Neural progenitor cell (in vitro differentiated cells): ENCODE results near the gene CSRP1. TPM values are rescaled to one million over a fixed set of nuclear protein-coding genes. Genes with fewer than 3 reads are reported as not detected.

Source experiments
- DNase-seq: peaks from one replicate; pipeline ENCODE4 v3.0.0-alpha.2; 2016; ENCODE audit warnings: low spot score
- H2AFZ ChIP-seq: fragments of 200-600 bp; sonication (generic); replicated peaks from 2 replicates; pipeline ENCODE4 v1.6.1; 2016; ENCODE audit warnings: antibody characterized with exemption
- H3F3A ChIP-seq: fragments of 200-600 bp; sonication (generic); 2 replicates; pipeline ENCODE4 v1.6.1; 2016; ENCODE audit warnings: antibody characterized with exemption, low read depth
- H3K27ac ChIP-seq: fragments of 200-600 bp; sonication (generic); 2 replicates; pipeline ENCODE4 v1.5.1; 2016; ENCODE audit warnings: mild to moderate bottlenecking
- H3K27me3 ChIP-seq: fragments of 200-600 bp; sonication (generic); 2 replicates; pipeline ENCODE4 v1.6.1; 2016; ENCODE audit warnings: mild to moderate bottlenecking, moderate library complexity
- H3K36me3 ChIP-seq: fragments of 200-600 bp; sonication (generic); 2 replicates; pipeline ENCODE4 v1.5.1; 2016
- H3K4me1 ChIP-seq: fragments of 200-600 bp; sonication (generic); 2 replicates; pipeline ENCODE4 v1.6.1; 2016; ENCODE audit warnings: mixed run types
- H3K4me2 ChIP-seq: fragments of 200-600 bp; sonication (generic); 2 replicates; pipeline ENCODE4 v1.6.1; 2016
- H3K4me3 ChIP-seq: fragments of 200-600 bp; sonication (generic); 2 replicates; pipeline ENCODE4 v1.5.1; 2016
- H3K79me2 ChIP-seq: fragments of 200-600 bp; sonication (generic); 2 replicates; pipeline ENCODE4 v1.6.1; 2016; ENCODE audit warnings: low read depth
- H3K9ac ChIP-seq: fragments of 200-600 bp; sonication (generic); 2 replicates; pipeline ENCODE4 v1.6.1; 2016
- H3K9me3 ChIP-seq: fragments of 200-600 bp; sonication (generic); 2 replicates; pipeline ENCODE4 v1.5.1; 2016; ENCODE audit warnings: low read depth
- H4K20me1 ChIP-seq: fragments of 200-600 bp; sonication (generic); 2 replicates; pipeline ENCODE4 v1.6.1; 2016; ENCODE audit warnings: low read depth
- H3K27ac Mint-ChIP-seq: 3 replicates; pipeline ENCODE4 v1.8.0; 2021; ENCODE audit warnings: mixed read lengths
- H3K27me3 Mint-ChIP-seq: 2 replicates; pipeline ENCODE4 v1.8.0; 2022; ENCODE audit warnings: low read depth, mild to moderate bottlenecking, inconsistent platforms, moderate library complexity, mixed read lengths; ENCODE audit not compliant: insufficient read depth
- H3K36me3 Mint-ChIP-seq: 3 replicates; pipeline ENCODE4 v1.8.0; 2021; ENCODE audit warnings: mixed read lengths
- H3K4me1 Mint-ChIP-seq: 3 replicates; pipeline ENCODE4 v1.8.0; 2021; ENCODE audit warnings: mixed read lengths
- H3K4me3 Mint-ChIP-seq: 3 replicates; pipeline ENCODE4 v1.8.0; 2021; ENCODE audit warnings: mild to moderate bottlenecking, moderate library complexity, mixed read lengths
- H3K9me3 Mint-ChIP-seq: 3 replicates; pipeline ENCODE4 v1.8.0; 2020; ENCODE audit warnings: mixed read lengths
- CTCF ChIP-seq: fragments of 200-600 bp; sonication (generic); IDR thresholded peaks from 2 replicates; pipeline ENCODE4 v1.5.1; 2017; ENCODE audit warnings: antibody characterized with exemption, mild to moderate bottlenecking
- EZH2 ChIP-seq: fragments of 200-600 bp; sonication (generic); IDR thresholded peaks from 2 replicates; pipeline ENCODE4 v1.6.1; 2017; ENCODE audit warnings: antibody characterized with exemption, mild to moderate bottlenecking, moderate library complexity
- EZH2phosphoT487 ChIP-seq: fragments of 200-600 bp; sonication (generic); IDR thresholded peaks from 2 replicates; pipeline ENCODE4 v1.6.1; 2017; ENCODE audit warnings: antibody characterized with exemption
- total RNA-seq: library from RNA; depleted of rRNA; stranded (reverse); fragments of >200 nt; gene quantifications from 2 replicates; pipeline ENCODE4 v1.2.3, GENCODE V29; 2015; ENCODE audit warnings: low replicate concordance

Gene CSRP1
- total RNA-seq, 1 donor from 2014 or later, result 2.5 TPM

GRCh38 chr1:201554190-201554600 lies 47.3 kb upstream of the CSRP1 start:
- TF ChIP-seq CTCF (no peak), EZH2phosphoT487 (no peak), EZH2 (no peak)
- Histone ChIP-seq H3K79me2 (no peaks in the 10 kb centered on the region), H3K4me2 (no peak overlapping the region)

GRCh38 chr1:201553496-201554189 lies 46.7 kb upstream of the CSRP1 start:
- Histone ChIP-seq H3K27ac (no peak overlapping the region), H3K4me3 (no peak overlapping the region), H3K79me2 (no peaks in the 10 kb centered on the region), H3K9ac (no peak overlapping the region), H3K4me2 (no peak overlapping the region), H3K36me3 (no peaks in the 10 kb centered on the region), H3K4me1 (peaks cover 24% of the 10 kb centered on the region), H3K27me3 (no peaks in the 10 kb centered on the region), H3F3A (peaks cover 3% of the 10 kb centered on the region), H2AFZ (no peak overlapping the region), H3K9me3 (no peaks in the 10 kb centered on the region), H4K20me1 (no peaks in the 10 kb centered on the region)
- Mint-ChIP-seq H3K36me3 (no peaks in the 10 kb centered on the region), H3K27me3 (peaks cover 8% of the 10 kb centered on the region), H3K4me1 (peaks cover 27% of the 10 kb centered on the region), H3K27ac (peak overlapping the region; percentile 30), H3K4me3 (no peak overlapping the region), H3K9me3 (no peaks in the 10 kb centered on the region)
- DNase-seq, result no peak
- TF ChIP-seq EZH2 (no peak), EZH2phosphoT487 (no peak), CTCF (no peak)

More at GRCh38 chr1:201554190-201554600, 47.3 kb upstream of the CSRP1 start:
- H3K27ac Mint-ChIP-seq, result no peak overlapping the region
- H3K9ac ChIP-seq, result no peak overlapping the region
- H3K4me3 ChIP-seq, result no peak overlapping the region
- H3K27me3 ChIP-seq, result no peaks in the 10 kb centered on the region
- no peaks in the 10 kb centered on the region for H3K36me3 ChIP-seq
- H3K4me3 Mint-ChIP-seq, result no peak overlapping the region
- H4K20me1 ChIP-seq, result no peaks in the 10 kb centered on the region
- H3K27ac ChIP-seq, result no peak overlapping the region
- H3K4me1 ChIP-seq, result peaks cover 24% of the 10 kb centered on the region
- no peak for DNase-seq
- no peaks in the 10 kb centered on the region for H3K36me3 Mint-ChIP-seq
- peaks cover 27% of the 10 kb centered on the region for H3K4me1 Mint-ChIP-seq
- H3K9me3 ChIP-seq, result no peaks in the 10 kb centered on the region
- peaks cover 8% of the 10 kb centered on the region for H3K27me3 Mint-ChIP-seq
- no peaks in the 10 kb centered on the region for H3K9me3 Mint-ChIP-seq
- H2AFZ ChIP-seq, result no peak overlapping the region
- peaks cover 3% of the 10 kb centered on the region for H3F3A ChIP-seq

GRCh38 chr1:201552941-201553351 lies 46.0 kb upstream of the CSRP1 start:
- H3K9ac ChIP-seq, result no peak overlapping the region

More at GRCh38 chr1:201552941-201553351, 46.0 kb upstream of the CSRP1 start:
- Histone ChIP-seq H3K36me3 (no peaks in the 10 kb centered on the region), H3K9me3 (no peaks in the 10 kb centered on the region), H3K27me3 (no peaks in the 10 kb centered on the region), H3F3A (peaks cover 3% of the 10 kb centered on the region), H3K27ac (no peak overlapping the region), H3K4me1 (peaks cover 24% of the 10 kb centered on the region), H3K4me3 (no peak overlapping the region), H4K20me1 (no peaks in the 10 kb centered on the region), H2AFZ (no peak overlapping the region), H3K79me2 (no peaks in the 10 kb centered on the region), H3K4me2 (no peak overlapping the region)
- Mint-ChIP-seq H3K27me3 (peaks cover 8% of the 10 kb centered on the region), H3K27ac (peak overlapping the region; percentile 60), H3K4me1 (peaks cover 27% of the 10 kb centered on the region), H3K4me3 (no peak overlapping the region), H3K9me3 (no peaks in the 10 kb centered on the region), H3K36me3 (no peaks in the 10 kb centered on the region)
- TF ChIP-seq EZH2phosphoT487 (no peak), CTCF (no peak), EZH2 (no peak)
- peak; percentile 36 for DNase-seq
